ENCODE results near the gene HSPD1. TPM values are rescaled to one million over a fixed set of nuclear protein-coding genes. Genes with fewer than 3 reads are reported as not detected.
A peak's percentile ranks its signal among the peaks of the same experiment; 100 is the strongest.

Gene HSPD1
- total and polyA plus RNA-seq, 2 of the 13 experiments (the other 11 are each of a cell fraction or from before 2014, with no cell fraction given) = 685 to 2,610 TPM

- TF ChIP-seq ZFP36L1 (CRISPR knock-in tag; IDR thresholded peaks at IDR 0.05) = no peak
- no peak for TF ChIP-seq DMAP1 (CRISPR knock-in tag; IDR thresholded peaks at IDR 0.05)
- no peak for TF ChIP-seq NFKBIZ (CRISPR knock-in tag; IDR thresholded peaks at IDR 0.05)
- TF ChIP-seq XRCC5 (optimal IDR thresholded peaks at IDR 0.05; ENCODE audit: low read length) = no peak
- no peak for TF ChIP-seq ZNF230 (CRISPR knock-in tag; IDR thresholded peaks at IDR 0.05)
- no peak for TF ChIP-seq ZFP1 (CRISPR knock-in tag; IDR thresholded peaks at IDR 0.05)
- no peak for TF ChIP-seq NR3C1 (CRISPR knock-in tag; IDR thresholded peaks at IDR 0.05)
- no peak for TF ChIP-seq RELA (CRISPR knock-in tag; IDR thresholded peaks at IDR 0.05)
- no peak for TF ChIP-seq ZBTB21 (CRISPR knock-in tag; IDR thresholded peaks at IDR 0.05)
- no peak for TF ChIP-seq ZKSCAN5 (CRISPR knock-in tag; IDR thresholded peaks at IDR 0.05)
- no peak for TF ChIP-seq KDM3A (CRISPR knock-in tag; IDR thresholded peaks at IDR 0.05; ENCODE audit: low read depth)
- TF ChIP-seq ZNF232 (CRISPR knock-in tag; IDR thresholded peaks at IDR 0.05; ENCODE audit: borderline replicate concordance) = 0 out of 2 replicates have a peak, but pooled peaks have one; percentile 8
- TF ChIP-seq TARDBP (CRISPR knock-in tag; IDR thresholded peaks at IDR 0.05) = no peak
- TF ChIP-seq ZNF562 (CRISPR knock-in tag; IDR thresholded peaks at IDR 0.05; ENCODE audit: borderline replicate concordance) = no peak
- TF ChIP-seq MTF2 (CRISPR knock-in tag; IDR thresholded peaks at IDR 0.05; ENCODE audit: borderline replicate concordance) = no peak
- TF ChIP-seq, protein P1, sequence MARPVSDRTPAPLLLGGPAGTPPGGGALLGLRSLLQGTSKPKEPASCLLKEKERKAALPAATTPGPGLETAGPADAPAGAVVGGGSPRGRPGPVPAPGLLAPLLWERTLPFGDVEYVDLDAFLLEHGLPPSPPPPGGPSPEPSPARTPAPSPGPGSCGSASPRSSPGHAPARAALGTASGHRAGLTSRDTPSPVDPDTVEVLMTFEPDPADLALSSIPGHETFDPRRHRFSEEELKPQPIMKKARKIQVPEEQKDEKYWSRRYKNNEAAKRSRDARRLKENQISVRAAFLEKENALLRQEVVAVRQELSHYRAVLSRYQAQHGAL (CRISPR knock-in tag; IDR thresholded peaks at IDR 0.05; ENCODE audit: not compliant biosample characterization) = no peak
- TF ChIP-seq ATAD3A (CRISPR knock-in tag; IDR thresholded peaks at IDR 0.05) = no peak
- no peak for TF ChIP-seq ZNF296 (CRISPR knock-in tag; conservative IDR thresholded peaks at IDR 0.05)
- TF ChIP-seq CENPT (CRISPR knock-in tag; IDR thresholded peaks at IDR 0.05; ENCODE audit: low read depth) = no peak
- TF ChIP-seq, protein P2, sequence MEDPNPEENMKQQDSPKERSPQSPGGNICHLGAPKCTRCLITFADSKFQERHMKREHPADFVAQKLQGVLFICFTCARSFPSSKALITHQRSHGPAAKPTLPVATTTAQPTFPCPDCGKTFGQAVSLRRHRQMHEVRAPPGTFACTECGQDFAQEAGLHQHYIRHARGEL (CRISPR knock-in tag; IDR thresholded peaks at IDR 0.05) = no peak
- no peak for TF ChIP-seq AFF4 (CRISPR knock-in tag; IDR thresholded peaks at IDR 0.05)
- TF ChIP-seq TEAD2 (CRISPR knock-in tag; IDR thresholded peaks at IDR 0.05) = no peak
Observed at GRCh38 chr2:197454923-197455322, 44.7 kb downstream of the HSPD1 start (continued).
